Measurements from ENCODE around the gene ZFR. TPM values are rescaled to one million over a fixed set of nuclear protein-coding genes. Genes with fewer than 3 reads are reported as not detected.

ZFR gene
- total RNA-seq, 1 donor from 2014 or later: 45.6 TPM

DNA sequence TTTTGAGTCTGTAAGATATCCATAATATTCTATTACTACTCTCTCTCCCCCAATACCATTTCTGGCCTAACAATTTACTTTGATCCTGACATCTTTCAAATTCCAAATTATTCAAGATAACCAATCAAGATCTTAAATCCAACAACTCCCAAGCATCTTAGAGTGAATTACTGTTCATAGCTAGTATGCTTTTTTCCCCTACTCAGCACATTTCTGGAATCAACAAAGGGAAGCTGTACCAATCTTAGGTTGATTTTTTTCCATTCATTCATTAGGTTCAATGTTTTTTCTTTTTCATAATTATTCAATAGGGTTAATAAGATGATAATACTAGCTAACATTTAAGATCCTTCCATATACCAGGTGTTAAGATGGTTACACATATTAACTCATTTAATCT lies 81.5 kb downstream of the ZFR start:
- DNase-seq (ENCODE audit: low read depth in 2 of 2): no peak

DNA sequence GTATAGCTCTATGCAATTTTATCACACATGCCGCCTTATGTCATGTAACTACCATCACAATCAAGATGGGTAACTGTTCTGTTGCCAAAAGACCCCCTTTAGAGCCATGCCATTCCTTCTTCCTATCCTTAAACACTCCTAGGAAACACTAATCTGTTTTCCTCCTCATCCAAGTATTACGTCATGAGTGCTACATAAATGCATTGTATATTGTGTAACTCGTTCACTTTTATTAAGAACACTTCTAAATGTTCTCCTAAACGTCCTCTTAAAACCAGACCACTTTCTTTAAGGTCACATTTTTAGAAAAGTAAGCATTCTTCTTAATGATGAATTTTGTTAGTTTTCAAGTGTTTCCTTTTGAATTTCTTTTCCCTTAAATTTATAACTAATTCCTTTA lies 82.0 kb downstream of the ZFR start:
- DNase-seq (ENCODE audit: low read depth in 2 of 2): no peak

DNA sequence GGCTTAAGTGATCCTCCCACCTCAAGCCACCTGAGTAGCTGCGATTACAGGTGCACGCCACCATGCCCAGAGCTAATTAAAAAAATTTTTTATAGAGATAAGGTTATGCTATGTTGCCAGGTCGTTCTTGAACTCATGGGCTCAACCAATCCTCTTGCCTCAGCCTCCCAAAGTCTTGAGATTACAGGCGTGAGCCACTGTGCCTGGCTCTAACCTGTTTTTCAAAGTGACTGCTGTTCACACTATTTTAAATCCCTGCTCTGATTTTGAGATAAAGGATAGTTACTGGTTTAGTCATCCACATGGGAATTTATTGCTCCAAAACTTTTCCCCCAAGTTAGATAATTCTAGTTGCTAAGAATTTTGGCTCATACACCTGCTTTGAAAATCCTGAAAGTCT lies 83.6 kb downstream of the ZFR start:
- no peak for DNase-seq (ENCODE audit: low read depth in 2 of 2)

DNA sequence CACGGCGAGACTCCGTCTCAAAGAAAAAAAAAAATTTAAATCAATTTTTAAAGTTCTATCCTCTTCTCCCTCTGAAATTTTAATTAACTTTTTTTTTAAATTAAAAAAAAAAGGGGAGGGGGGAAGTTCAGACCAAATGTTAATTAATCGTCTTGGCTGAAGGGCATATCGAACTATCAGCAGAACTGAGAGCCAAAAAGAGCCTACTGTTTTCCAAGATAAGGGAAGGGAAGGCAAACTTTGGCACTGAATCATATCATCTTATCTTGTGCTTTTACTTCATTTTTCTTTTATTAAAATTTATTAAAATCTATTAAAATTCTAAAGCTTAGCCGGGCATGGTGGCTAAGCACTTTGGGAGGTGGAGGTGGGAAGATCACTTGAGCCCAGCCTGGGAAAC lies 85.9 kb downstream of the ZFR start:
- DNase-seq (ENCODE audit: low read depth in 2 of 2): no peak

DNA sequence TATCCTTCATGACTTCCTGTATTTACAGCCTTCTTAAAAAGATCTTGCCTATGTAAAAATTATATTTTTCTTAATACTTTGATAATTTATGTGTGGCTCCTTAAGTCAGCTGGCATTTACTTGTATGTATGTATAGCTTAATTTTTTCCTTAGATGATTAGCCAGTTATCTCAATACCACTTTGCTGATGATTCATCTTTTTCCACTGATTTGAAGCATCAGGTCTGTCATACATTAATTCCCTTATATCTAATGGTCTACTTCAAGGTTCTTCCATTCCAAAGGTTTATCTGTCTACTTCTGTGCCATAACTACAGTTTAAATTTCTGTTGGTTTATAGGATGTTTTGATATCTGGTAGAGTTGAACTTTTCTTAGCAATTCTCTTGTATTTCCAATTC lies 86.9 kb downstream of the ZFR start:
- no peak for DNase-seq (ENCODE audit: low read depth in 2 of 2)

DNA sequence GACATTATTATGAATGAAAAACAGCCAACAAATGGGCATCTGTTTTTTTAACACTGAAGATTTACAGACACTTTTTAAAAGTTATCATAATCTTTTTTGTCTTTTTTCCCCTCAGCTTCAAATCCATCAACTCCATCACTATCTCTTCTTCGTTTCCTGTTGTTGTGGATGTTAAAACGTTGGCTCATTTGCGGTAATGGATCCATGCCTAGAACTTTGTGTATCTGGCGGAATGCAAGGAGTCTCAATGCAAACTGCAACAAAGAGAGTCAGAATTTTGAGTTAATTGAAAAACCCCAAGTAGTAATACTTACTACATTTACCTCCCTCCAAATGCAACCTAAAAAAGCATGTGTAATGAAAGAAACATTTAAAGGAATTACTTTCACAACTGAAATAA lies 88.9 kb downstream of the ZFR start:
- no peak for DNase-seq (ENCODE audit: low read depth in 2 of 2)

DNA sequence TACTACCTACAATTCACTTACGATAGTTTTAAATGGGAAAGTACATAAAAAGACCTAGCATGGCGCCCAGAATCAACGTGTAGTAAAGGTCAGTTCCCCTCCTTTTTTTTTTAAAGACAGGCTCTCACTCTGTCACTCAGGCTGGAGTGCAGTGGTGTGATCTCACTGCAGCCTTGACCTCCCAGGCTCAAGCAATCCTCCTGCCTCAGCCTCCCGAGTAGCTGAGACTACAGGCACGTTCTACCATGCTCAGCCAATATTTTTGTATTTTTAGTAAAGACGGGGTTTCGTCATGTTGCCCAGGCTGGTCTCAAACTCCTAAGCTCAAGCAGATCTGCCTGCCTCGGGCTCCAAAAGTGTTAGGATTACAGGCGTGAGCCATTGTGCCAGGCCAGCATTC lies 91.1 kb downstream of the ZFR start:
- no peak for DNase-seq (ENCODE audit: low read depth in 2 of 2)

DNA sequence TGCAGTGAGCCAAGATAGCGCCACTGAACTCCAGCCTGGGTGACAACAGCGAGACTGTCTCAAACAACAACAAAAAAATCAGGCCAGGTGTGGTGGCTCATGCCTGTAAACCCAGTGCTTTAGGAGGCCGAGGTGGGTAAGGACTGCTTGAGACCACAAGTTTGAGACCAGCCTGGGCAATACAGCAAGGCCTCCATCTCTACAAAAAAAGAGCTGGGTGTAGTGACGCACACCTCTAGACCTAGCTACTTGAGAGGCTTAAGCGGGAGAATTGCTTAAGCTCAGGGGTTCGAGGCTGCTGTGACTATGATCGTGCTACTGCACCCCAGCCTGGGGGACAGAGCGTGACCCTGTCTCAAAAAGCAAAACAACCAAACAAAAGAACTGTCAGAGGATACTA lies 91.9 kb downstream of the ZFR start:
- DNase-seq (ENCODE audit: low read depth in 2 of 2): no peak

DNA sequence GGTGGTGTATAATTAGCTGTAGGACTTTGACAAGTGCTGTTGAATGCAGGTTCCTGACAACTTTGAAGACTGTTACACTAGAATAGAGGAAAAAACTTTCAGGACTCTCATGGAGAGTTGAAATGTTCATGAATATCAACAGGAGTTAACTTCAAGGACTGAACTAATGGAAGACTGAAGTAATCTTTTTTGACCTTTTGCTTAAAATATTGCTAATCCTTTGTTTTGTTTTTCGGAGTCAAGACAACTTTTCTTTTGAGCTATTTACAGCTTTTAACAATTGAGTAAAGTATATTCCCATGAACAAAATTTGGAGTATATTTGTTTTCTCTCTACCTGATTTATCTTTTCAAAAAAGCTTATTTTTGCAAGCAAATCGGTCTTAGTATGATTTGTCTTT lies 97.7 kb downstream of the ZFR start:
- no peak for DNase-seq (ENCODE audit: low read depth in 2 of 2)

DNA sequence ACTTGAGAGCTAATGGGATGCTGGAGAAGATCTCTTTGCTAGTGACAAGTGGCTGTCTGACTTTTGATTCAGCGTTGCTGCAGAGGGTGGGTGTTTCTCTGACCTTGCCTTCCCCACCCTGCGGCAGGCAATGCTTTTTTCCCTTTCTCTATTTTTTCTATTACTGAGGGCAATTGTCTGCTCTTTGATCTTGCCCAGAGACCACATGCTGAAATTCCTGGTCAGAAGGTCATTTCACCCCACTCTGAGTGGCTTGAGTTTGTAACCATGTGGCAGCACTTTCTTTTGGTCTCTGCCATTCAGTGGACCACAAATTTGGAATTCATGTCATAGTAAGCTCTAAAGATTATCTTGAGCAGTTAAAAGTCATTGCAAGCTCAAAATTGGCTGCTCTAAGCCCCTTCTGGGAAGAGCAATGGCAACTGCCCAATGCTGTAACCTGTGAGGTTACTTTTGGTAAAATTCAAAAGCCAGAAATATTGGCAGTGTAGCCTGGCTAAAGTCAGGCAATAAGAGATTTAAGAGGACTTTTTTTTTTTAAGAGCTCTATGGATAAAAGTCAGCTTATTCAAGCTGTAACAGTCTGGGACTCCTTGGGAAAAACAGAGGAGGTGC lies 101.4 kb downstream of the ZFR start:
- no peak for DNase-seq (ENCODE audit: low read depth in 2 of 2)

DNA sequence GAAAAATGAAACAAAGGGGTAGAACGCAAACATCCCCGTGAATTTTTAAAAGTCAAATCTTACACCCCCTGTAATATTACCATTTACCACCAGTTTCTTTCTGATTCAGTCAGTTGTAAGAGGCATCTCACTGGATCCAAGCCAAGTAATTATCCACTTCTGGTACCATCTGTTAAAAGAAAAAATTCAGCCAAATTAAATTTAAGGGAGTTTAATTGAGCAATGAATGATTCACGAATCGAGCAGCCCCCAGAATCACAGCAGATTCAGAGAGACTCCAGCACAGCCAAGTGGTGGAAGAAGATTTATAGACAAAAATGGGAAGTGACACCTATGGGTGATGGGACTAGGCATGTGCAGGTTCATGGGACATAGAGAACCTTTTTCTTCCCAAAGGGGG lies 101.9 kb downstream of the ZFR start:
- DNase-seq (ENCODE audit: low read depth in 2 of 2): no peak

DNA sequence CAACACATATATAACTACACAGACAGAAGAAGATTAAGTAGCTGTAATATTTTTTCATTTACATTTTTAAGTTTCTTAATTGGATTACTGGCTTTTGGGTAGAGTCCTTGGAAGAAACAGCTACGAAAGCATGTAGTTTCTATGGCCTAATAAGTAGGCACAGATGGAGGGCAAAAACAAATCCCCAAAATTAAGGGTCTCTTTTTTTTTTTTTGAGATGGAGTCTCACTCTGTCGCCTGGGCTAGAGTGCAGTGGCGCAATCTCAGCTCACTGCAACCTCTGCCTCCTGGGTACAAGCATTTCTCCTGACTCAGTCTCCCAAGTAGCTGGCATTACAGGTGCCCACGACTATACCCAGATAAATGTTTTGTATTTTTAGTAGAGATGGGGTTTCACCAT lies 104.7 kb downstream of the ZFR start:
- no peak for DNase-seq (ENCODE audit: low read depth in 2 of 2)

DNA sequence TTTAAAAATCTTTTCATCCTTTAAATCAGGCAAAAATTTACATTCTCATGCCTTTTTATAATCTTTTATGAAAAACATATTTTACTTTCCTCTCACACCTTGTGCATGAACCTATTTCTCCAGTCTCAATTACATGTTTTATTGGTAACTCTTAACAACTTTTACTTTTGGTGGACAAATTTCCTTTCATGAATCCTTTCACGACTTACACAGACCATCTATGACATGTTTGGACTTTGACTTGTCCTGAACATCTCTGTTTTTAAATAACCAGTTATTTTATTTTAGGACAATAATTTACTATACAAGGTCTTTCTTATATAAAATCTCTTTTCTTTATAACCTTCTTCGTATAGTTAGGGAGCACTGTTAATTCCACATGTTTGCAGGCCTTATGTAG lies 105.3 kb downstream of the ZFR start:
- DNase-seq (ENCODE audit: low read depth in 2 of 2): peak in 1 of 2 donors; percentile 18

DNA sequence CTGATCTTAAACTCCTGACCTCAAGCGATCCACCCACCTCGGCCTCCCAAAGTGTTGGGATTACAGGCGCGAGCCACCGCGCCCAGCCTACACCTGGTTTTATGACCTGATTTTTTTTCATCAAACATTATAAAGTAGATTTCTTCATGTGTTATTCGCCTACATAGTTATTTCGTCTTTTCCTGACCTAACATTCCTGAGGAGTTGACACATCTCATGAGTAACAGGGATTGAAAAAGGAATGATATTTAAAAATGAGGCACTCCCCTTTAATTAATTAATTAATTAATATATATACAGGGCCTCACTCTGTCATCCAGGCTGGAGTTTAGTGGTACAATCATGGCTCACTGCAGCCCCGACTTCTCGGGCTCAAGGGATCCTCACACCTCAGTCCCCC lies 111.6 kb downstream of the ZFR start:
- no peak for DNase-seq (ENCODE audit: low read depth in 2 of 2)

DNA sequence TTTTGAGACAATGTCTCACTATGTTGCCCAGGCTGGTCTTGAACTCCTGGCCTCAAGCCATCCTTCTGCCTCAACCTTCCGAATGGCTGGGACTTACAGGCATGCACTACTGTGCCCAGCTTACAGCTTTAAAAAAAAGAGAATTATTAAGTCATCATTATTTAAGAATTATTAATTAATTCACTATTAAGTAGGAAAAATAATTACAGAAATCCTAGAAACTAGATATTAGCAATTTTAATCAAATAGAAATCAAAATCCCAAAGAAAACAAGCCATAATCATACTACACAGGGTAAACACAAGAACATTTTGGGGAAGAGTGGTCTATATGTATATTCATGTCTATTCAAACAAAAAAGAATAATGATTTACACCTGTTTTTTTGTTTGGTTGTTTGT lies 112.2 kb downstream of the ZFR start:
- no peak for DNase-seq (ENCODE audit: low read depth in 2 of 2)

DNA sequence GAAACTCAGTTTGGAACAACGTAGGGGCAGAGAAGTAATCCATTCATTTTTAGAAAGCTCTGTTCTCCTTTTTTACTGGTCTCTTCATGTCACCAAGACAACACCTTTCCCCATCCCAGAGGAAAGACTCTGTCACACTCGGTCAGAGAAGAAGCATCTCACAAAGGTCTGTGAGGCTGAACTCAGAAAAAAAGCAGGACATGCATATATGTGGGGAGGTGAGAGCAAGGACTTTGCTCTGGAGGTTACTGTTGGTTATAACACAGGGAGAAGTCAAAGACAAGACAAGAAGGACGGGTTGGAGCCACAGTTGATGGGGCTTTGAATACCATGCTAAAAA lies 112.6 kb downstream of the ZFR start:
- DNase-seq (ENCODE audit: low read depth in 2 of 2): no peak

DNA sequence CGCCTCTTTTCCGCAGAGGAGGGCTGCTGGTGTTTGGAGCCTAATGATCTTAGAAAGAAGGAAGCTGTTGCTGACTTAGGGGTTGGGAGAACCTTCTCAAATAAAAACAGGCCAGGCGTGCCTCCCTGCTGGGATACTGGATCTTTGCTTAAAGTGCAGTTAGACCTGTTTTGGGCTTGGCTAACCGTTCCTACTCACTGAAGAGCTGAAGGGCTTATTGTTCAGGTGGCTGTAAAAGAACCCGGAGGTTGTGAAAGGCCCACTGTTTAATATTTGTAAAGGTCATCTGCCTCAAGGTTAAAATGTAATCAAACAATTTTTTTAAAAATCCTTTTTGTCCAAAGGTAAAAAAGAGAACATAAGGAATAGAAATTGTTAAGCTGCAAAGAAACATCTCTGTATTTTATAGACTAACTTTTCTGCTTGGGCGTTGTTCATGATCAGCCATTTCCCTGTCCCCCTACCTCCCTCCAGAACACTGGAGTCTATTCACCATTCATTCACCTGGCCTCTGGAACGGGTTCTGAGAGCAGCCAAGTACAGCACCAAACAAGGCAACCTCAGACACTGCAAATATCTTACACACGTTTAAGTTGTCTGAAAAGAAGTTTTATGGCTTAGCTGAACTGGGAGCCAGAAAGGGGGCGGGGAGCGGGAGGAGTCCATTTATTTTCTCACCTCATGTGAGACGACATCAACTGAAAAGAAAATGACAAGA lies 113.2 kb downstream of the ZFR start:
- no peak for DNase-seq (ENCODE audit: low read depth in 2 of 2)

DNA sequence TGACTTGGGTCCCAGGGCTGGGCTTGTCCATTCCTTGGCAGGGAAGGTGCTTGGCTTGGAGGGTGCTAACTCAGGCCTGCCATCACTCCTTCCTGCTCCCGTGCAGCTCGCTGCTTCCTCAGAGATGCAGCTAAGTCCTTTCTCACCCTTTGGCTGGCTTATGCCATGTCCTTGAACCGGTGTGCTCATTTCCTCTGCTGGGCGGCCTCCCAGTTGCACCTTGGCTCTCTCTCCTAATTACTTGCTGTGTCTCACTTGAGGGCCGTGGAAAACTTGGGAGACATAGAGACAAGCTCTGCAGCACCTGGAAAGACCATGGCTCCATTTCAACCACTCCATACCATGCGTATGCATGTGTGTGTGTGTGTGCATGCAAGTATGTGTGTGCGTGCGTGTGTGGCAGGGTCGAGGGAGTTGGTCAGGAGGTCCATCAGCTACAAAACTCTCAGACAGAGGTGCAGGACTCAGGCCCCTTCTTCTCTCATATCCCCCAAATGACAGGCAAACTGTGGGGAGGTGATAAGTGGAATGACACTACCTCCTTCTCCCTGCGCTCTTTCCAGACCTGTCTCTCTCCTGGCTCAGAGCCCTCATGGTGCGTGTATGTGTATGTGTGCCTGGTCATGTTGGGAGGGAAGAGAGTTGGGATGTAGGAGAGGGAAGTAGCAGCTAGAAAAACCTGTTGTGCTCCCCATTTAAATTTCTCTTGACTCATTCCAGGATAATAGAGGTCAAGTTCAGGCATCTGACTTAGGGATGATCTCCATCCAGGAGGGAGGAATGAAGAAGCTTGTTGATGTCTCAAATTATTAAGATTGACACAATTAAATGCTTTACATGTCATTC lies 114.2 kb downstream of the ZFR start:
- no peak for DNase-seq (ENCODE audit: low read depth in 2 of 2)

DNA sequence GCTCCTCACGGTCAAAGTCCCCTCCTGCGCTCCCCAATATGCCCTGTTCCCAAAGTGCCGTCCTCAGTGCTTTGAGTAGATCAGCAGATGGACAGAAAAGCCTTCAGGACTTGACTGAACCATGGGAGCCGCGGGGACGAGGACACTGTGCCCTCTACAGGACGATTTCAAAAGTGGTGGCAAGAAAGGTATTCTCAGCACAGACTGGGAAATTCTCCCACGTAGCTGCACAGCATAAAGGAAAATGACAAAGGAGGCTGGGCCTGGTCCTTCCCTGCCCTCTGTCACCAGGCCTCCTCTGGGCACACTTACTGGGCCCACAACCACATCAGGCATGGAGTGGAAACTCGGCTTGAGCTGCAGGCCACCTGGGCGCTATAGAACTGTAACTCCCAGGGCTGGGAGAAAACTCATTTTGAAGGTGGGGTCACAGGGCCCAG lies 115.1 kb downstream of the ZFR start:
- DNase-seq (ENCODE audit: low read depth in 2 of 2): peak; percentile 47 to 77

DNA sequence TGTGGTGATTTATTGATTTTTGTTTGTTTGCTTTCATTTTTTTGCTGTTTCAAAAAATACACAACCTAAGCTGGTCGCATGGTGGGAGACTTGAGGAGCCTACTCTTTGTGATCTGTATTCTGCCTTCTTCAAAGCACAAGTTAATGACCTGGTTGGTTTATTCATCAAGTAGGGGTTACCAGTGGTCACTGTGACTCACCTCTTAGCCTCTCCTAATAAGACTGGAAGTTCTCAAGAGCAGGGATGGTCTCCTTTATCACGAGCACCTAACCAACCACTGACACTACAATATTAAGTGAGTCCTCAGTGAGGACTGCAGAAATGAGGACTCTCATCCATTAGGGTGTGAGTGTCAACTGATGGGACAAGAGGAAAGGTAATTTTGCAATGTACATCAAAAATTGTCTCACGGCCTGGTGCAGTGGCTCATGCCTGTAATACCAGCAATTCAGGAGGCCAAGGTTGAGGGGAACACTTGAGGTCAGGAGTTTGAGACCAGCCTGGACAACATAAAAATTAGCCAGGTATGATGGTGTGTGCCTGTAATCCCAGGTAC lies 118.2 kb downstream of the ZFR start:
- DNase-seq (ENCODE audit: low read depth in 2 of 2): no peak

DNA sequence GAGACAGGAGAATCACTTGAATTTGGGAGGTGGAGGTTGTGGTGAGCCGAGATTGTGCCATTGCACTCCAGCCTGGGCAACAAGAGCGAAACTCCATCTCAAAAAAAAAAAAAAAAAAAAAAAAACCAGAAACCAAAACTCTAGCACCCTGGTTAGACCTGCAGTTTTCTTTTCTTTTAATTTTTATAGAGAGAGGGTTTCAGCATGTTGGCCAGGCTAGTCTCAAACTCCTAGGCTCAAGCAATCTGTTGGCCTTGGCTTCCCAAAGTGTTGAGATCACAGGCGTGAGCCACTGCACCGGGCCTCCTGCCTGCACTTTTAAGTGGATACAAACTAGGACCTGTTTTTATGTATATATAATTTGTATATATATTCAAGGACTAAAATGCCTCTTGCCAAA lies 118.9 kb downstream of the ZFR start:
- no peak for DNase-seq (ENCODE audit: low read depth in 2 of 2)

DNA sequence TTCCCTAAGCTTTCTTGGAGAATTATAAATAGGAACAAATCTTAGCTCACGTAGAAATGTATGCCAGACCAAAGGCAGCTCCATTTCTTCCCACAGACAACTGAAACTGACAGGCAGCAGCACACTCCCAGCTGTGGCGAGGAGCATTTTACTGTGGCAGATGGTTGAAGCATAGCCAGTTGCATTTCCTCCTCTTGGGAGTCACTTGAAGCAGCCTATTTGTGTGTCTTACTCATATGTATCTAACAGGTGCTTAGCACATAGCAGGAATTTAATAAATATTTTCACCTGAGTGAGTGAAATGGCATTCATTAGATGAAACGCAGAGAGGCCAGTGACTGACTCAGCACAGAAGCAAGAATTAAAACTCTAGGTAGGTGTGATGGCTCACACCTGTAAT lies 119.5 kb downstream of the ZFR start:
- no peak for DNase-seq (ENCODE audit: low read depth in 2 of 2)

DNA sequence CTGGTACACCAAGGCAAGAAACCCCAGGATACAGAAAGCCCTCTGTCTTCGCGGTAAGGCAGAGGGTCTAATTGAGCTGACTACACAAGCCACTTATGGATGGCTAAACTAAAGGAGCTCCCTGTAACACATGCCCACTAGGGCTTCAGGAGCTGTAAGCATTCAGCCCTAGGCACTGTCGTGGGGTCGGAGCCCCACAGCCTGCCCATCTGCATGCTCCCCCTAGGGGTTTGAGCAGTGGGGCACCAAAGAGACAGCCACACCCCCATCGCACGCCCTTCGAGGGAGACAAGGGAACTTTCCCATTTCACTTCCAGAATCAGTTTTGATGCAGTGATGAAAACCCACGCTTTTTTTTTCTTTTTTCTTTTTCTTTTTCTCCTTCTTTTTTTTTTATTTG lies 120.8 kb downstream of the ZFR start:
- no peak for DNase-seq (ENCODE audit: low read depth in 2 of 2)
